Body of pancreas (tissue), 4 donors: ENCODE data around the gene AGBL5. TPM values are rescaled to one million over a fixed set of nuclear protein-coding genes. Genes with fewer than 3 reads are reported as not detected.

Source experiments
- ATAC-seq: fragments of 150-250 bp; one replicate; pipeline ENCODE4 v1.9.1; 2016
- DNase-seq, 4 donors: peaks; one replicate each; pipeline ENCODE4 v3.0.0-alpha.2; 2019
- H3K27ac ChIP-seq, 4 donors: fragments of 200-600 bp; sonication (generic); 1 replicate in 3 of 4; 2 replicates in 1 of 4; pipeline versions ENCODE4 v1.5.1 to v1.6.1; 2016 to 2019; ENCODE audit warnings: mild to moderate bottlenecking in 1 of 4, mixed read lengths in 1 of 4, moderate library complexity in 1 of 4
- H3K27me3 ChIP-seq, 2 donors: fragments of 200-600 bp; sonication (generic); one replicate each; pipeline ENCODE4 v1.6.0; 2016; ENCODE audit warnings: mild to moderate bottlenecking in 1 of 2
- H3K36me3 ChIP-seq, 2 donors: fragments of 200-600 bp; sonication (generic); replicated peaks in 1 of 2; 2 replicates each; pipeline ENCODE4 v1.5.1; 2016; ENCODE audit warnings: low read depth in 2 of 2; ENCODE audit not compliant: insufficient read depth in 1 of 2
- H3K4me1 ChIP-seq: fragments of 200-600 bp; sonication (generic); one replicate; pipeline ENCODE4 v1.6.0; 2016
- H3K4me3 ChIP-seq, 2 donors: fragments of 200-600 bp; sonication (generic); 1 replicate in 1 of 2; 2 replicates in 1 of 2; pipeline ENCODE4 v1.5.1; 2016 to 2019
- H3K9me3 ChIP-seq, 3 donors: fragments of 200-600 bp; sonication (generic); 1 replicate in 2 of 3; 2 replicates in 1 of 3; pipeline ENCODE4 v1.5.1; 2016
- CTCF ChIP-seq, 7 experiments: fragments of 450-650 bp in 4 of 7; fragments of 200-600 bp in 3 of 7; sonication (generic) in 3 of 7; IDR thresholded peaks; one replicate each; pipeline ENCODE4 v1.5.1; 2016 to 2019; ENCODE audit warnings: antibody characterized with exemption in 7 of 7
- POLR2A ChIP-seq, 3 donors: fragments of 450-650 bp; IDR thresholded peaks; one replicate each; pipeline ENCODE4 v1.6.1; 2016; ENCODE audit warnings: antibody characterized with exemption in 3 of 3, mild to moderate bottlenecking in 2 of 3
- WGBS, 2 donors: methylation state at CpG; one replicate each; pipeline ENCODE4 v1.1.5; 2017; 5-methylcytosine and 5-hydroxymethylcytosine counted together
- intact Hi-C: fragments of 100-400 bp; cut with DNase I; formaldehyde crosslinking; loops from one replicate; pipeline ENCODE4 v1.15.1; 2023
- total RNA-seq, 2 donors: library from RNA; depleted of rRNA; stranded (reverse); fragments of >200 nt; gene quantifications; one replicate each; pipeline ENCODE4 v1.1.0, GENCODE V29; 2016

AGBL5 gene
- total RNA-seq, 2 donors from 2014 or later, result 5.6 to 12.2 TPM

- no peak for ATAC-seq
- 83% methylated on average over 2 of the region's 2 CpGs; no CpG with 5 or more reads in 1 of the 2 donors for WGBS, 2 donors
- Histone ChIP-seq H3K4me3 (no peak overlapping the region), H3K36me3 (no peaks in the 10 kb centered on the region), H3K27me3 (no peaks in the 10 kb centered on the region), H3K9me3 (no peaks in the 10 kb centered on the region), H3K4me1 (peaks cover 24% of the 10 kb centered on the region), H3K27ac (peak overlapping the region in 3 of 4 donors; percentile 5 to 51 (median 50))
- no peak for DNase-seq
- intact Hi-C loops, result loop anchor here (10.0 kb wide), 1 partner anchor 209 kb away; the partner anchor contains the start of gene UCN
- TF ChIP-seq POLR2A (IDR thresholded peaks at IDR 0.05) (no peak), CTCF (IDR thresholded peaks at IDR 0.05) (no peak)
These were observed 43.9 kb downstream of the AGBL5 start for GRCh38 chr2:27095427-27095744.

GRCh38 chr2:27095745-27096651 is 44.5 kb downstream of the AGBL5 start:
- intact Hi-C loops, result loop anchor here (10.0 kb wide), 1 partner anchor 209 kb away; the partner anchor contains the start of gene UCN
- H3K4me1 ChIP-seq, result peaks cover 24% of the 10 kb centered on the region
- H3K4me3 ChIP-seq, result no peak overlapping the region
- H3K9me3 ChIP-seq, result no peaks in the 10 kb centered on the region
- peak; percentile 87 for ATAC-seq
- H3K36me3 ChIP-seq, result no peaks in the 10 kb centered on the region
- WGBS, 2 donors, result 15 to 26% methylated on average over 9 to 18 of the region's 18 CpGs
- H3K27ac ChIP-seq, result peak overlapping the region; percentile 5 to 51 (median 34)
- peak; percentile 72 to 82 (median 81) for DNase-seq
- TF ChIP-seq CTCF (IDR thresholded peaks at IDR 0.05) (no peak), POLR2A (IDR thresholded peaks at IDR 0.05) (no peak)
- no peaks in the 10 kb centered on the region for H3K27me3 ChIP-seq

GRCh38 chr2:27096748-27097297 is 45.4 kb downstream of the AGBL5 start:
- Histone ChIP-seq H3K27me3 (no peaks in the 10 kb centered on the region), H3K36me3 (no peaks in the 10 kb centered on the region), H3K9me3 (no peaks in the 10 kb centered on the region), H3K27ac (peak overlapping the region in 3 of 4 donors; percentile 5 to 50 (median 15)), H3K4me1 (peaks cover 24% of the 10 kb centered on the region), H3K4me3 (no peak overlapping the region)
- ATAC-seq, result no peak
- WGBS, 2 donors, result 45 to 46% methylated on average over 3 of the region's 3 CpGs
- no peak for DNase-seq
- intact Hi-C loops, result loop anchor here (10.0 kb wide), 1 partner anchor 208 kb away; the partner anchor contains the start of gene UCN
- TF ChIP-seq POLR2A (IDR thresholded peaks at IDR 0.05) (no peak), CTCF (IDR thresholded peaks at IDR 0.05) (no peak)

- DNase-seq (no peak), ATAC-seq (no peak)
- Histone ChIP-seq H3K4me1 (peaks cover 24% of the 10 kb centered on the region), H3K4me3 (no peak overlapping the region), H3K27me3 (no peaks in the 10 kb centered on the region), H3K27ac (no peak overlapping the region), H3K9me3 (no peaks in the 10 kb centered on the region), H3K36me3 (no peaks in the 10 kb centered on the region)
- TF ChIP-seq POLR2A (IDR thresholded peaks at IDR 0.05), result no peak
- TF ChIP-seq CTCF (IDR thresholded peaks at IDR 0.05), result no peak
- intact Hi-C loops, result loop anchor here (10.0 kb wide), 1 partner anchor 207 kb away; the partner anchor contains the start of gene UCN
- 90 to 91% methylated on average over 14 of the region's 14 CpGs for whole genome bisulfite sequencing, 2 donors
These were observed 45.9 kb downstream of the AGBL5 start for GRCh38 chr2:27097341-27097740.
